Measurements from ENCODE around the gene ADAMTS14.

- TF ChIP-seq POLR2AphosphoS5 (IDR thresholded peaks at IDR 0.05; ENCODE audit: borderline replicate concordance, low read depth, low read length) (no peak), FOXP2 (optimal IDR thresholded peaks at IDR 0.05; ENCODE audit: control extremely low read depth, extremely low read length, insufficient read depth) (no peak), EZH2 (IDR thresholded peaks at IDR 0.05) (no peak)
These were observed 91.3 kb downstream of the ADAMTS14 start for GRCh38 chr10:70763567-70763966.
